NB4 (cell line): ENCODE data around the gene MTMR11.

Source experiments
- CTCF ChIP-seq: IDR thresholded peaks from one replicate; pipeline ENCODE4 v1.5.1; 2012; ENCODE audit warnings: low read depth, low read length
- MAX ChIP-seq: IDR thresholded peaks from 2 replicates; pipeline ENCODE4 v1.6.1; 2011; ENCODE audit warnings: low read depth, low read length
- MYC ChIP-seq: IDR thresholded peaks from 2 replicates; pipeline ENCODE4 v1.6.1; 2011; ENCODE audit warnings: low read depth, low read length
- POLR2A ChIP-seq: IDR thresholded peaks from 2 replicates; pipeline ENCODE4 v1.6.1; 2011; ENCODE audit warnings: mild to moderate bottlenecking; ENCODE audit not compliant: insufficient read length; ENCODE audit errors: extremely low read depth

GRCh38 chr1:149966405-149966804, 29.7 kb upstream of the MTMR11 start:
- TF ChIP-seq CTCF (no peak), MYC (no peak), POLR2A (no peak), MAX (no peak)
